ENCODE data around the gene INO80B.

DNA sequence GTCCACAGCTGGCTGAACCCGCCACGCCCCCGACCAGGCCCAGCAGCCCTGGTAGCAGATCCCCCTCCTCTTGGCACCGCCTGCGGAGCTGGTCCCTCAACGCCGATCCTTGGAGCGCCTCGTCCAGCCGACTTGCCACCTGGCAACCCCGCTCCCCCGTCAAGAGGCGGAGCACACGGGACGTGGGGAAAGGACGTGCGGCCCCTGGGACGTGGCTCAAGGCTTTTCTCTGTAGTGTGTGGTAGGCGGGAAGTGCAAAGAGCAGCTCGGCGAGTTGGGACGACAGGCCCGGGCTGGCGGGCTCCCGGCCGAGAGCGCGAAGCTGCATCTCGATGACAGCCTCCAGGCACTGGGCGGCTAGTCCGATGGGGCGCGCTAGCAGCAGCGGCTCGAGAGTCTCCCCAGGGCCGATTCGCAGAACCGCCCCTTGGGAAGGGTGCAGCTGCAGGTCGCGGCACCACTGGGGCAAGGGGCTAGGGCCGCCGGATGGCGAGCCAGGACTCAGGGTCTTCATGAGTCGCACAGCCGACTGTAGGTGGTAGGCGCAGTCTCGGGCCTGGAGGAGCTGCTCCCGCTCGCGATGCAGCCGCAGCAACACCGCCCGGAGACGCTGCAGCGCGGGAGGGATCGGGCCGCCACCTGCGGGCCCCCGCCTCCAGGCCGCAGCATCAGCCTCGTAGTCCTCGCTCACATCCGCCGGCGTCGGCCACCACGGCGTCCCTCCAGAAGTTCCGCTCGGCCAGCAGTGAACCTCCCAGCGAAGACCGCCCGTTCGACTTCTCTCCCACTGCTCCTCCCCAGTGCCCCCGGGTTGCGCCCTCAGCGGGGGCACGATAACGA lies 27.3 kb downstream of the INO80B start:
- peak; percentile 0 for TF ChIP-seq FOXP2 (optimal IDR thresholded peaks at IDR 0.05; ENCODE audit: borderline replicate concordance, extremely low read depth, extremely low read length, insufficient read depth)
- TF ChIP-seq POLR2AphosphoS5 (IDR thresholded peaks at IDR 0.05; ENCODE audit: low read depth, low read length): no peak
- TF ChIP-seq, protein P1, sequence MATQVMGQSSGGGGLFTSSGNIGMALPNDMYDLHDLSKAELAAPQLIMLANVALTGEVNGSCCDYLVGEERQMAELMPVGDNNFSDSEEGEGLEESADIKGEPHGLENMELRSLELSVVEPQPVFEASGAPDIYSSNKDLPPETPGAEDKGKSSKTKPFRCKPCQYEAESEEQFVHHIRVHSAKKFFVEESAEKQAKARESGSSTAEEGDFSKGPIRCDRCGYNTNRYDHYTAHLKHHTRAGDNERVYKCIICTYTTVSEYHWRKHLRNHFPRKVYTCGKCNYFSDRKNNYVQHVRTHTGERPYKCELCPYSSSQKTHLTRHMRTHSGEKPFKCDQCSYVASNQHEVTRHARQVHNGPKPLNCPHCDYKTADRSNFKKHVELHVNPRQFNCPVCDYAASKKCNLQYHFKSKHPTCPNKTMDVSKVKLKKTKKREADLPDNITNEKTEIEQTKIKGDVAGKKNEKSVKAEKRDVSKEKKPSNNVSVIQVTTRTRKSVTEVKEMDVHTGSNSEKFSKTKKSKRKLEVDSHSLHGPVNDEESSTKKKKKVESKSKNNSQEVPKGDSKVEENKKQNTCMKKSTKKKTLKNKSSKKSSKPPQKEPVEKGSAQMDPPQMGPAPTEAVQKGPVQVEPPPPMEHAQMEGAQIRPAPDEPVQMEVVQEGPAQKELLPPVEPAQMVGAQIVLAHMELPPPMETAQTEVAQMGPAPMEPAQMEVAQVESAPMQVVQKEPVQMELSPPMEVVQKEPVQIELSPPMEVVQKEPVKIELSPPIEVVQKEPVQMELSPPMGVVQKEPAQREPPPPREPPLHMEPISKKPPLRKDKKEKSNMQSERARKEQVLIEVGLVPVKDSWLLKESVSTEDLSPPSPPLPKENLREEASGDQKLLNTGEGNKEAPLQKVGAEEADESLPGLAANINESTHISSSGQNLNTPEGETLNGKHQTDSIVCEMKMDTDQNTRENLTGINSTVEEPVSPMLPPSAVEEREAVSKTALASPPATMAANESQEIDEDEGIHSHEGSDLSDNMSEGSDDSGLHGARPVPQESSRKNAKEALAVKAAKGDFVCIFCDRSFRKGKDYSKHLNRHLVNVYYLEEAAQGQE (IDR thresholded peaks at IDR 0.05; ENCODE audit: insufficient read depth in 1 of 2, low read depth in 2 of 2, low read length in 2 of 2): no peak
- TF ChIP-seq TAF1 (IDR thresholded peaks at IDR 0.05; ENCODE audit: borderline replicate concordance, insufficient read depth, low read length): no peak

Data from PFSK-1 (cell line).